Measurements from ENCODE around the gene PPP1CA. TPM values are rescaled to one million over a fixed set of nuclear protein-coding genes. Genes with fewer than 3 reads are reported as not detected.

The PPP1CA gene
- total RNA-seq, 2 donors from 2014 or later, result 168 to 215 TPM

DNA sequence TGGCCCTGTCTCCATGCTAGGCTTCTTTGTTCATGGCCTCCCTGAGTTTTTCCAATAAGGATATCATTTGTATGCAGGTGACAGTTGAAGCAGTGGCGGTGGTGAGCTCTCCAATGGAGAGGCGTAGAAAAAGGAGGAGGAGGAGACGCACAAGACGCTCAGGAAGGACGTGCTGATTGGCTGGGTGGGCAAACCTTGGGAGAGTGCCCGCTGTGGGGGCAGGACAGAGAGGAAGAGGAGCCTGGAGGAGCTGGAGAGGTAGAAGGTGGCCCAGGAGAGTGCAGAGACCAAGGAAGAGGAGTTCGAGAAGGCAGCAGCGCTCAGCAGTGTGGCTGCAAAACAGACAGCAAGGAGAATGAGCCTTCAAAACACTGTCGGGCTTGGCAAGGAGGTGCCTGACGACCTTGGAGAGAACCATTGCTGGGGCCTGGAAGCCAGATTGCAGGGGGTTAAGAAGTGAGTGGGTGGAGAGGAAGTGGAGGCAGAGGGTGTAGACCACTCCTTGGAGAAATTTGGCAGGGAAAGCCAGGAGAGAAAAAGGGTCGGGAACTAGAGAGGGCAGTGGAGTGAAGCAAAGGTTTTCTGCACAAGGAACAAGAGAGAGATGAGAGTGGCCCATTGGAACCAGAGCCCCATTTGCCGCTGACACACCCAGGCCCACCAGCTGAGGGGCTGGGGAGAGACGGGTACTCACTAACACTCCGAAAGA, 35.8 kb downstream of the PPP1CA start:
- Histone ChIP-seq H3K27me3 (replicated peaks; ENCODE audit: insufficient read depth) (no peaks in the 10 kb centered on the region), H3K4me3 (no peak overlapping the region), H3K27ac (peak overlapping the region in 1 of 2 donors; percentile 32), H3K9me3 (no peaks in the 10 kb centered on the region), H3K36me3 (no peaks in the 10 kb centered on the region), H3K4me1 (replicated peaks) (peaks cover 16% of the 10 kb centered on the region)
- TF ChIP-seq POLR2A (IDR thresholded peaks at IDR 0.05), result no peak
- TF ChIP-seq POLR2AphosphoS5 (IDR thresholded peaks at IDR 0.05), result no peak
- TF ChIP-seq, protein P1, sequence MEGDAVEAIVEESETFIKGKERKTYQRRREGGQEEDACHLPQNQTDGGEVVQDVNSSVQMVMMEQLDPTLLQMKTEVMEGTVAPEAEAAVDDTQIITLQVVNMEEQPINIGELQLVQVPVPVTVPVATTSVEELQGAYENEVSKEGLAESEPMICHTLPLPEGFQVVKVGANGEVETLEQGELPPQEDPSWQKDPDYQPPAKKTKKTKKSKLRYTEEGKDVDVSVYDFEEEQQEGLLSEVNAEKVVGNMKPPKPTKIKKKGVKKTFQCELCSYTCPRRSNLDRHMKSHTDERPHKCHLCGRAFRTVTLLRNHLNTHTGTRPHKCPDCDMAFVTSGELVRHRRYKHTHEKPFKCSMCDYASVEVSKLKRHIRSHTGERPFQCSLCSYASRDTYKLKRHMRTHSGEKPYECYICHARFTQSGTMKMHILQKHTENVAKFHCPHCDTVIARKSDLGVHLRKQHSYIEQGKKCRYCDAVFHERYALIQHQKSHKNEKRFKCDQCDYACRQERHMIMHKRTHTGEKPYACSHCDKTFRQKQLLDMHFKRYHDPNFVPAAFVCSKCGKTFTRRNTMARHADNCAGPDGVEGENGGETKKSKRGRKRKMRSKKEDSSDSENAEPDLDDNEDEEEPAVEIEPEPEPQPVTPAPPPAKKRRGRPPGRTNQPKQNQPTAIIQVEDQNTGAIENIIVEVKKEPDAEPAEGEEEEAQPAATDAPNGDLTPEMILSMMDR (IDR thresholded peaks at IDR 0.05), result no peak
- intact Hi-C loops (cut with DNase I), result no loop called here
- whole genome bisulfite sequencing, result 49% methylated on average over 14 of the region's 14 CpGs
- DNase-seq (ENCODE audit: low spot score), result no peak

DNA sequence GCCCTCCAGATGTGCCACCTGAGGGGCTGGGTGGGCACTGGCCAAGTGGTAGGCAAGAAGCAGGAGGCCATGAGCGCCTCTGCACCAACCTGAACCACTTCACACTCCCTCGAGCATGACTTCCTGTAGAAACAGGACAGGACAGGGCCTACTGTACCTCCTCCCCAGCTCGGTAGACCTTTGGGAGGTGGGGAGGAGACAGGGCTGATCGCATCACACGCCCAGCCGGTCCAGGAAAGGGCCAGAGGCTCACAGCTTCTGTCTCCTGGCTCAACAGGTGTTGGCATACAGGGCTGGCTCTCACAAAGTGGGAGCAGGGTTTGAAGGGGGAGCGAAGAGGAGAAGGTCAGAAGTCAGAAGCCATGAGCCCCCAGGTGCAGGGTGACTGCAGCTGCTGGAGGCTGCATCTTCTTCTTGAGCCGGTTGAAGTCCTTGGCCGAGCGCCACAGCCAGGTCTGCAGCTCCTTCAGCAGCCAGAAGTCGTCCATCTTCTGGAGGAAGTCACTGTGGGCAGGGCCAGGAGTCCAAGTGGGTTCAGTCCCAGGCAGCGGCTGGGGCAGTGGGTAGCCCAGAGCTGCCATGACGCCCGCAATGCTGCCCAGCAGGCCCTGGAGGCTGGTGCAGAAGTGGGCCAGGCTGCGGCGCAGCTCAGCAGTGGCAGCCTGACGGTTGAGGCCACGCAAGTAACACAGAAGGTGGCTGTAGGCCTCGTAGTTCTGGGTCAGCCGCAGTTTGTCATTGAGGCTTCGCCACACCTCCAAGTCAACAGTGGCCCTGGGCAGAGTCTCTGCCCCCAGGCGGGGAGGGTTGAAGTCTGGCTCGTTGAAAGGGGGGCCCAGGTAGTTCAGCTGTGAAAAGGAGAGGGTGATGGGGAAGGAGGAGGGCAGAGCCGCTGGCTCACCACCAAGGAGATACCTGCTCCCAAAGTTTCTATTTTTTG, 36.6 kb downstream of the PPP1CA start:
- WGBS, result 73% methylated on average over 24 of the region's 24 CpGs
- no peak overlapping the region for H3K4me3 ChIP-seq
- H3K27me3 ChIP-seq (replicated peaks; ENCODE audit: insufficient read depth), result no peaks in the 10 kb centered on the region
- no peak for DNase-seq (ENCODE audit: low spot score)
- no peak overlapping the region for H3K27ac ChIP-seq
- H3K36me3 ChIP-seq, result no peaks in the 10 kb centered on the region
- peaks cover 10% of the 10 kb centered on the region for H3K4me1 ChIP-seq (replicated peaks)
- TF ChIP-seq POLR2A (IDR thresholded peaks at IDR 0.05) (no peak), POLR2AphosphoS5 (IDR thresholded peaks at IDR 0.05) (no peak)
- TF ChIP-seq, protein P1 (IDR thresholded peaks at IDR 0.05), result no peak
- intact Hi-C loops (cut with DNase I), result no loop called here
- H3K9me3 ChIP-seq, result no peaks in the 10 kb centered on the region

DNA sequence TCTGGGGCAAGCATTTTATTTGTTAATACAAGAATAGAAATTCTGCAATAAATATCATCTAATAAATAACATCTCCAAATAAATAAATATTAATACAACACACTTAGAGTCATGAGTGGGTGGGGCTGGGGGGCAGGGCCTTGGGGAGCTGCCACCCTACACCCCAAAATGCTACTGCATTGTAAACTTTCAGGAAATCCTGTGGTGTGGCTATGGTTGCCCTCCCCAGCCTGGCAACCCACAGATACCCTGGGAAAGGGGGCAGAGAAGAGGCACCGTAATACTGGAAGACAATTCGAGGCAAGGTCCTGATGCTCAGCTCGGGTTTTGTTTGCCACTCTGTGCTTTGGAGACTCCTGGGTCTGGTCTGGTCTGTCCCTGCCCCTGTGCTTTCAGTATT, 37.5 kb downstream of the PPP1CA start:
- intact Hi-C loops (cut with DNase I), result no loop called here
- Histone ChIP-seq H3K27me3 (replicated peaks; ENCODE audit: insufficient read depth) (no peaks in the 10 kb centered on the region), H3K36me3 (no peaks in the 10 kb centered on the region), H3K27ac (no peak overlapping the region), H3K4me3 (no peak overlapping the region), H3K9me3 (no peaks in the 10 kb centered on the region), H3K4me1 (replicated peaks) (peaks cover 10% of the 10 kb centered on the region)
- no peak for DNase-seq (ENCODE audit: low spot score)
- 89% methylated on average over 3 of the region's 3 CpGs for WGBS
- TF ChIP-seq POLR2A (IDR thresholded peaks at IDR 0.05), result no peak

DNA sequence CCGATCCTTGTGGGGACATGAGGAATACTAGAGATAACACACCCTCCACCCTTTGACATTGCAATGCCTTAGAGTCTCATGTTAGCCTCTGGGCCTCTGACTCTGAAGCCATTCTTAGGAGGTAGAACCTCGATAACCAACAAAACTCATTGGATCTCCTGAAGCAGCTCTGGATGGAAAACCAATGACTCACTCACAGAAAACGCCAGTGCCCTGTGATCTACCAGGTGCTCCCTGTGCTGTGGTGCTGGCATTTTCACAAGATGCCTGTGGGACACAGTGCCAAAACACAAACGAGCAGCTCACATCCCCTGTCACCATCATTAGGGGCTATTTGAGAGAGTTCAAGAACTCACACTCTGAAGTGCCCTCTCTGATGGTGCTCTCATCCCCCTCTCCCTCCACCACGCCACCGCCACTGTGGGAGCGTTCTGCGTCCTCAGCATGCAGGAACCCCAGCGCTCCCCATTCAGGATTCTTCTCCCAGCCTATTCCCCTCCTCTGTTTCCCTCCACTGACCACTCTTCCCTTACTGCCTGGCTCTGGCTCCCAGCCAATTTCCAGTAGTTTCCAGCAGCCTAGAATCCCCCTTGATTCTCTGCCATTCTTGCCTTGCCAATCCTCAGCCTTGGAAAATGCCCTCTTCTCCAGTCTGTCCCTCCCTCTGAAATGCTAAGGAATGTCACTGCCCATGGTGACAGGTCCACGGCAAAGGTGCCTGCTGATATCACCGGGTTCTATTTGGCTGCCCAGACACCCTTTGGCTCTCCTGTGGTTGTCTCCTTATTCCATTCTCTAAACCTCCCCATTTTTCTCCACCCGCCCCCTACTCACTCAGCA, 43.6 kb downstream of the PPP1CA start:
- H3K9me3 ChIP-seq, result no peaks in the 10 kb centered on the region
- WGBS, result 75% methylated on average over 12 of the region's 12 CpGs
- no peaks in the 10 kb centered on the region for H3K36me3 ChIP-seq
- DNase-seq (ENCODE audit: low spot score), result no peak
- H3K27ac ChIP-seq, result no peak overlapping the region
- peaks cover 13% of the 10 kb centered on the region for H3K4me1 ChIP-seq (replicated peaks)
- intact Hi-C loops (cut with DNase I), result loop anchor here (10.0 kb wide), 1 partner anchor 147 kb away; the partner anchor contains the start of genes CDK2AP2 and PITPNM1
- no peaks in the 10 kb centered on the region for H3K27me3 ChIP-seq (replicated peaks; ENCODE audit: insufficient read depth)
- no peak overlapping the region for H3K4me3 ChIP-seq
- TF ChIP-seq POLR2AphosphoS5 (IDR thresholded peaks at IDR 0.05) (no peak), POLR2A (IDR thresholded peaks at IDR 0.05) (no peak)
- TF ChIP-seq, protein P1 (IDR thresholded peaks at IDR 0.05), result no peak
